DMS79 (cell line): Measurements from ENCODE around the gene KXD1.
"Not testable (repeated sequence)": the region's sequence is repeated elsewhere in the genome, so short reads cannot be mapped to it uniquely, and the experiment has no call there.

Experiments
- DNase-seq: peaks from one replicate; lab custom pipeline; 2025; lab: John Stamatoyannopoulos, UW

The KXD1 gene

DNA sequence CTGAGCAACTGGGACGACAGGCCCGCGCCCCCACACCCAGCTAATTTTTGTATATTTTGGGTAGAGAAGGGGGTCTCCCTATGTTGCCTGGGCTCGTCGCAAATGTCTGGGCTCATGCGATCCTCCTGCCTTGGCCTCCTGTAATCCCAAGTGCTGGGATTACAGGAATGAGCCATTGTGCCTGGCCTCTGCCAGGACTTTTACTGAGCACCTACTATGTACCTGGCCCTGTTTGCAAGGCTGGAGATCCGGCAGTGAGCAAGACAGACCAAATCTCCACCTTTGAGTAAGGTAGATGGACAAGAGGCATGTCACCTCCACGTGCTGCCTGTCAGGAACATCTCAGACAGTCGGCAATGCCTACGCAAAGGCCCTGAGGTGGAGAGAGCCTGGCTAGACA lies 21.2 kb upstream of the KXD1 start:
- DNase-seq, result no peak

DNA sequence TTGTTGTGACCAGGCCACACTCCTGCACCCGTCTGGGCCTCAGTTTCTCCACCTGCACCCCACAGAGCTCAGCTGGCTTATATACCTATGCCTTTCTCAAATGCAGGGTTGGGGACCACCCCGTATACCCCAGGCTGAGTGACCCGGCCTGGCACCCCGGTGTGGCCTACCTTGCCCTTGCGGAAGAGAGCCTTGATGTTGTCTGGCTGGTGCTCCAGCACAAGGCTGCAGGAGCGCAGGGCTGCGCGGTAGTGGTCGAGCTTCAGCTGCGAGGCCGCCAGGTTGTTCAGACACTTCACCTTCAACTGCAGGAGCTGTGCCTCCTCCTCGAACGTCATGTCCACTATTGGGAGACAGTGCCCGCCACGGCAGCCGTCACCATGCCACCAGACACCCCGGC lies 20.2 kb upstream of the KXD1 start:
- DNase-seq, result no peak

DNA sequence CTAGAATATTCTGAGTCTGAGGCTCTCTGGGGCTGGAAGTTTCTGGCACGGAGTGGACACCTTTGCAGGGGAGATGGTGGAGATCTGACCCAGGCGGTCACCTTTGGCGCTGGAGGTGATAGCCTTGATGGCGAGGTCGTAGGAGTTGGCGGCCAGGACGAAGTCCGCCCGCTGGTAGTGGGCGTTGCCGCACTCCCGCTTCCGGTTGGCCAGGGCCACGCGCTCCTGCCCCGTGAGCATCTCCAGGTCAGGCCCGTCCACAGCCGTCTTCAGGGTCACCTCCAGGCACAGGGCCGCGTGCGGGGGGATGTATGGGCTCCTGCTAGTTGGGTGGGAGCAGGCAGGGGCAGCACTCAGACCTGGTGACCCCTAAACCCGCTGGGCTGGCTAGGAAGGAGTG lies 19.6 kb upstream of the KXD1 start:
- DNase-seq, result no peak

DNA sequence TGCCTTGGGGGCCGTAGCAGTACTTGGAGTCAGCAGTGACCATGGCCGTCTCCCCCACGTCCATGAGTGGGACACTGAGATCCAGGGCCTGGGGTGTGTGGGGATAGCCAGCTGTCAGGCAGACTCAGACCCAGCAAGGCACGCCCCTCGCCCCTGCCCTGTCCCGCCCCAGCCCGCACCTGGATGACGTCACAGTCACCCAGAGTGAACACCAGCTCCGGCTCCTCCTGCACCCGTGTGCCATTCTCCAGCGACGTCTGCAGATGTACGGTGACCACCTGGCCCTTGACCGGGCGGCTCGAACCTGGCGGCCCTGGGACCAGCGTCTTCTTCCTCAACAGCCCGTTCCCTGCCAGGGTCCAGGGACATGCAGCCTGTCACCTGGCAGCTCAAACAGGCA lies 18.3 kb upstream of the KXD1 start:
- no peak for DNase-seq

DNA sequence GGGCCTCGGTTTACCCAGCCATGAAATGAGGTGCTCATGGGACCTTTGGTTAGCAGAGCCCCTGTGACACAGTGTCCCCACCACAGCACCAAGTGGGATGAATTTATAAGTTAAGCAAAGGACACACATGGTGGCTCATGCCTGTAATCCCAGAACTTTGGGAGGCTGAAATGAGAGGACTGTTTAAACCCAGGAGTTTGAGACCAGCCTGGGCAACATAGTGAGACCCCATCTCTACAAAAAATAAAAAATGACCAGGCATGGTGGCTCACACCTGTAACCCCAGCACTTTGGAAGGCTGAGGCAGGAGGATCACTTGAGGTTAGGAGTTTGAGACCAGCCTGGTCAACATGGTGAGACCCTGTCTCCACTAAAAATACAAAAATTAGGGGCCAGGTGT lies 17.5 kb upstream of the KXD1 start:
- not testable (repeated sequence) for DNase-seq

DNA sequence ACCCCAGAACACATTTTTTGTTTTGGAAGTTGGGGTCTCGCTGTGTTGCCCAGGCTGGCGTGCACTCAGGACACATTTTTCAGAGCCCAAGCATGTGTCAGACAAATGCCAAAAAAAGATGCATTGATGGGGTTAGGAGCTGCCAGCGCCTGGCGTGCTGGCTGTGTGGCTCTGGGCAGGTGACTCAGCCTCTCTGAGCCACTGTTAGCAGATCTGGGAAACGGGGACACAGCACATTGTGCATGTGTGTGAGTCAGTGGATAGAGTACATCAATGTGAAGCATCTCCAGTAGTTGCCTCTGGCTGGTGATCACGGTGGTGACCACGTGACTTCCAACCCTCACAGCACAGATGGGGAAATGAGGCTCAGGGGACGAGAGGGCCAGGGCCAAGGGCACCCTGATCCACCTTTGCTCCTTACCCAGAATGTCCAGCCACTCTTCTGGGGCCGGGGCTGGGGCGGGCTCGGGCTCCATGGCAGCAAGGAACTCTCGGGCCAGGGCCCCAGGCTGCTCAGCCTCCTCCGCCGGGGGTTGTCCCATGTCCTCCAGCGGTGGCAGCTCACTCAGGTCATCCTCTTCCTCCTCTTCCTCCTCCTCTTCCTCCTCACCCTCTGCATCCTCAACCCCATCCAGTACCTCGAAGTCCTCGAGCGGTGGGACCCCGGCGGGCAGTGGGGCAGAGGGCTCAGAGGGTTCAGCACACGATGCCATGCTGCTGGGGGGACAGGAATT lies 16.2 kb upstream of the KXD1 start:
- no peak for DNase-seq

DNA sequence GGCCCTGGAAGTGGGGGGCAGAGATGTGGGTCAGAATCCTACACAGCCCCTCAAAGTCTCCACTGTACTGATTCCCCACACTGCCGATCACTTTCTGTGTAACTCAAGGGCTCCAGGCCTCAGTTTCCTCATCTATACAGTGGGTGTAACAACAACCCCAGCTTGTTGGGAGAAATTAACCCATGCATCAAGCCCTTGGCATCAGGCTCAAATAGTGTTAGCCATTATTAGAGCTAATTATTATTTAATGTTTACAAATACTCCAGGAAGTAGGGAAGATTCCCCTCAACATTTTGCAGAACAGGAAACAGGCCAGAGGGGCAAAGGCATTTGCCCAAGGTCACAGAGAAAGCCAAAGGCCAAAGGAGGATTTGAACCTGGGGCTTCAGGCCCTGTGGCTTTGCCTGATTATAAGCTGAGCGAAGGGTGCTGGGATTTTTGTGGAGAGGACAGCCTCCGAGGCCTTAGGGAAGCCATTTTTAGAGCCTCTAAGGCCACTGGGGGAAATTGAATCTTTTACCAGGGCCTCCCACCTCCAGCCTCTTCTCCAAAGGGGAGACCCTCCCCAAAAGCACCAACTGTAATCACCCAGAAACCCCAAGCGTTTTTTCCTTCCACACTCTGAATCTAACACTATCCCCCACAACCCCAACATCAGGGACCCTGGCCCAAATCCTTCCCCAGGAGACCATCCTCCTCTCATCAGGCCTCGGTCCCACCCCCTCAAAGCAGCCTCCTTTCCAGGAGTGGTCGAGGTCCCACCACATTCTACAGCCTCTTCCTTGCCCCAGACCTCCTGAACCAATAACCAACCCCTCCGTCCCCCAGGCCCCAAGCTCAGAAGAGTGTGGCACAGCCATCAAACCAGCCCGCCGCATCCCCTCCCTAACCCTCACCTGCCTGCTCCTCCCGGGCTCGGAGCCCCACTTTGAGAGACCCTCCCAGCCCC lies 15.4 kb upstream of the KXD1 start:
- no peak for DNase-seq

DNA sequence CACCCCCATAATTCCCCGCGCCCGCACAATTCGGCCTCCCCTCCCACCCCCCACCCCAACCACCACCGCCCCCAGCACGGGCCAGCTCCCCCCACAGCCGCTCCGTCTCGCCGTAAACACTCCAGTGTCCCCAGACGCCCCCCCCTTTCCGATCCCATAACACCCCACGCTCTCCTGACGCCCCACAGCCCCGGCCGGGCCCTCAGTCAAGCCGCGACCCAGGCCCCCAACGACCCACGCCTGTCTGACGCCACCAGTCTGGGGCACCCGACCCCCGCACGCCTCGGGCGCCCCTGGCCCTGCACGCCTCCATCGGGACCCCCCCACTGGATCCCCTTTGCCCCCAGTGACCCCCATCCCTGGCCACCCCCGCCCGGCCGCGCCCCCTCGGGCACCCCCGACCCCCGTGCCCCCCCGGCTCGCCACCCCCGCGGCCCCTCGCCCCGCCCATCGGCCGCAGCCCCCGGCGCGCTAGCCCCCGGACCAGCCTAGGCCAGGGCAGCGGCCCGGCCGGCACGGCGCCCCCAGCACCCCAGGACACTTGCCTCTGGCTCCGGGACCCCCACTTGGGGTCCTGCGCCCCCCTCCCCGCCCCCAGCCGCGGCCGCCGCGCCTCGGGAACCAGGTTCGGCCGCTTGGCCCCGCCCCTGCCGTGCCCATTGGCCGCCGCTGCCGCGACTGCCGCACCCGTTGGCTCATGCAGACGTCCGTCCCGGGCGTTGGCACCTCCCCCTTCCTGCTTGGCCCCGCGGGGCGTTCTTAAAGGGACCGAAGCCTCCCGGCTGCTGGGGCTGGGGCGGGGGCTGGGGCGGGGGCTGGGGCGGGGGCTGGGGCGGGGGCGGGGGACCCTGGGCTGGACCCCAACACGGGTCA lies 14.5 kb upstream of the KXD1 start, which contains the start of gene FKBP8:
TSS of gene FKBP8 (minus strand) at position 633 of the 873 bp plus-strand sequence. CDS start 1,603 bp downstream, outside the sequence.
- DNase-seq, result peak; percentile 65

DNA sequence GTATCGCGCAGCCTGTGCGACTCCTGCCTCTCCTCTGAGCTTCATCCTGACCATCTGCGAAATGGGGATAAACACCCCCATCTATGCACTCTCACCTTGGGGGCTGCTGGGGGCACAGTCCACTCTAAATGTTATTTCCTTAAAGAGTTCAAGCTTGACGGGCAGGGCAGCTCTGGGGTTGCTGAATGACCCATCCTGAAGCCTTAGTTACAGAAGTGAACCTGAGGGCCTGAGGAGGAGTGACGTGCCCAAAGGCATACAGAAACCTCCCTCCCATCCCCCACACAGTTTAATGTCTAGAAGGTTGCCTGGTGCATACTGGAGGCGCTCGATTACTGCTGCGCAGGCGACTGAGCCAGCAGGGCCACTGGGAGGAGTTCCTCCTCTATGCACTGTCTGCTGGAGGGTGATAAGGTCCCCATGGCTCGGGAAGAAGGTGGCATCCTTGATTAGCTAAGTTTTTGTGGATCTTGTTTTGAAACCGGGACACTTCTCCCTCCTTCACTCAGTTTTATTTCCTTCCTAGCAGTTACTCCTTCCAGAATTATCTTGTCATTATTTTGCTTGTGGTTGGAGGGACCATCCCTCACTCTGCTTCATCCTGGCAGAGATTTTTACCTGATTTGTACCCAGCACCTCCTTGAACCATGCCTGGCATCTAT lies 13.7 kb upstream of the KXD1 start:
- DNase-seq, result no peak

DNA sequence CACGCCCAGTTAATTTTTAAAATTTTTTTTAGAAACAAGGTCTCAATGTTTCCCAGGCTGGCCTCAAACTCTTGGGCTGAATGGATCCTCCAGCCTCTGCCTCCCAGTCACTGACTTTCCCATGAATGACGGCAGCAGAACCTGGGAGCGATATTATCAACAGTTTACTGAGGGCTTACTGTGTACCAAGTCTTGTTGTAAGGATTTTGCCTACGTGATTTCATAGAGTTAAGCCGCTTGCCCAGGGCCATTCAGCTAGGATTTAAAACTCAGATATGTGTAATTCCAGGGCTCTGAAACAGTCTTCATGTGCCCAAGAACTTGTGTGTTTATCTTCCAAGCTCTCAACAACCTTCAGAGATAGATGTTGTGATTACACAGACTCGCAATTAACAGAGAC lies 6.0 kb upstream of the KXD1 start:
- no peak for DNase-seq

DNA sequence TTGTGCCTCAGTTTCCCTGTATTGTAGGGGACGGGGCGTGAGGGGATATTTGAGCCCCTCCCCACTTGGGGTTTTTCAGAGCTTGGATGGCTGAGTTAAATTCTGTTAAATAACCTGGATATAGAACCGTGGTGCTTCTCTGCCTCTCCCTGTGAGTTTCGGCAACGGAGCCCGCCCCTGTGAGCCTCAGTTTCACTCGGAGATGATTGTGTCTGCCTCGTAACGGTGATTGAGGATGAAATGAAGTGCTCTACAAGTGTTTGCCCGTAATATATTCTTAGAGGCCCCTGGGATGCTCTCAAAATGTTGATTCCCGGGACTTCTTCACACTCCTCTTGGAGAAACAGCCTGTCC lies 509 bp downstream of the KXD1 start:
- no peak for DNase-seq

DNA sequence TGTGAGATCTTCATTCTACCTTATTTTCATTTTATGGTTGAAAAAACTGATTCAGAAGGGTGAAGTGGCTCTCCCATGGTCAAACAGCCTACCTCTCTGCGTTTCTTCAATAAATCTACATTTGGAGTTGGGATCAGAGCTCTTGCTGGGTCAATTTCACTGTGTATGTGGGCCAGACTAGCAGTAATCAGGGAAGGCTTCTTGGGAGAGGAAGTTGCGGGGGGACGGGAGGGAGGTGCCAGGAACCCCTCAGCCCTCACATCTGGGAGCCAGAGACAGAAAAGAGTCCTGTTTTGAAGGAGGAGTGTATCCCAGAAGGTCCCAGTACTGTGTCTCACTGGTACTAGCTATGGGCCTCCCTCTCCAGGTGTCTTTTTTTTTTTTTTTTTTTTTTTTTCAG lies 934 bp downstream of the KXD1 start:
- DNase-seq, result no peak

DNA sequence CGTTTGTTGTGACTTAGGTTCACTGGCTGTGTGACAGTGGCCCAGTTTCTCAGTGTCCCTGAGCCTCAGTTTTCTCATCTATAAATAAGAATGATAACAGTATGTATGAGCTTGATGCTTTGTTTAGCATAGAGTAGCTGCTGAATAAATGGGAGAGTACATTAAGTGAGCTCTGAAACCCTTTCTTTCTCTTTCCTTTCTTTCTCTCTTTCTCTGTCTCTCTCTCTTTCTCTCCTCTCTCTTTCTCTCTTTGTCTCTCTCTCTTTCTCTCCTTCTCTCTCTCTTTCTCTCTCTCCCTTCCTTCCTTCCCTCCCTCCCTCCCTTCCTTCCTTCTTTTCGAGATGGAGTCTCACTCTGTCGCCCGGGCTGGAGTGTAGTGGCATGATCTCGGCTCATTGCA lies 2.0 kb downstream of the KXD1 start:
- DNase-seq, result no peak

DNA sequence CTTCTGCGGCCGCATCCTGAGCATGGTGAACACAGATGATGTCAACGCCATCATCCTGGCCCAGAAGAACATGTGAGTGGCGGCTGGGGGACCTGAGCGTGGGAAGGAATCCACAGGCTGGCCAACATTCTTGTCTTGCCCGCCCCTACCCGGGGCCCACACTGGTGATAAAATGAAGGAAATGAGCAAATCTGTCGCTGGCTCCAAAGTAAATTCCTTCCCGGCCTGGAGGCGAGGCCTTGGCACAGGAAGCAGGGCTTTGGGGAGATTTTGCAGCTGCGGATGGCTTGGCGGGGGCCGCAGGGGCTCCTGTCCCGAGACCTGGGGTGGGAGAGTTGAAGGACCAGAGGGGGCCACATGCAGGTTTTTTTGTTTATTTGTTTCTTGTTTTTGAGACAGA lies 4.4 kb downstream of the KXD1 start:
- DNase-seq, result no peak

DNA sequence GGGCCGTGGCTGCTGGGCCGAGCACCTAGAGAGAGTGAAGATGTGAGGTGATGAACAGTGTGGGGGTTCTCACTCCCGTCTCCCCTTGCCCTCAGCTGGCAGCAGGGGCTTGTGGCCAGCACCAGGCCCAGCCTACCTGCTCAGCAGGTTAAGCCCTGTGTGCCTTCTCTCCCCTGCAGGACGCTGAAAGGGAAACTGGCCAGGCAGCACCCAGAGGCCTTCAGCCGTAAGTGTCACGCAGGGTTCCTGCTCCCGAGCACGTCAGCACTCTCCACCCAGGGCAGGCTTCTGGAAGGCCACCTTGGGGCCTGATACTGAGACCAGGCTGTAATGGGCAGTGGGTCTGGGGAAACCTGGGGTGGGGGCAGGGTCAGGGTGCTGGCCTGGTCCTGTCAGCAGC lies 9.3 kb downstream of the KXD1 start:
- DNase-seq, result no peak

DNA sequence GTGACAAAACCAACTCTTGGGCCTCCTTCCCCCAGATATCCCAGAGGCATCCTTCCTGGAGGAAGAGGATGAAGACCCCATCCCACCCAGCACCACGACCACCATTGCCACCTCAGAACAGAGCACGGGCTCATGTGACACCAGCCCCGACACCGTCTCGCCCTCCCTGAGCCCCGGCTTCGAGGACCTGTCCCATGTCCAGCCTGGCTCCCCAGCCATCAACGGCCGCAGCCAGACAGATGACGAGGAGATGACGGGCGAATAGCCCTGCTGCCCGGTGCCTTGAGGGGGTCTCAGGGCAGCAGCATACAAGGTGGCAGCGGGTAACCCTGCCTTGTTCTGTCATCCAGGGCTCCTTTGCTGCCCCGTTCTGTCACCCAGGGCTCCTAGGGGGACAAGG lies 10.7 kb downstream of the KXD1 start:
- DNase-seq, result no peak

DNA sequence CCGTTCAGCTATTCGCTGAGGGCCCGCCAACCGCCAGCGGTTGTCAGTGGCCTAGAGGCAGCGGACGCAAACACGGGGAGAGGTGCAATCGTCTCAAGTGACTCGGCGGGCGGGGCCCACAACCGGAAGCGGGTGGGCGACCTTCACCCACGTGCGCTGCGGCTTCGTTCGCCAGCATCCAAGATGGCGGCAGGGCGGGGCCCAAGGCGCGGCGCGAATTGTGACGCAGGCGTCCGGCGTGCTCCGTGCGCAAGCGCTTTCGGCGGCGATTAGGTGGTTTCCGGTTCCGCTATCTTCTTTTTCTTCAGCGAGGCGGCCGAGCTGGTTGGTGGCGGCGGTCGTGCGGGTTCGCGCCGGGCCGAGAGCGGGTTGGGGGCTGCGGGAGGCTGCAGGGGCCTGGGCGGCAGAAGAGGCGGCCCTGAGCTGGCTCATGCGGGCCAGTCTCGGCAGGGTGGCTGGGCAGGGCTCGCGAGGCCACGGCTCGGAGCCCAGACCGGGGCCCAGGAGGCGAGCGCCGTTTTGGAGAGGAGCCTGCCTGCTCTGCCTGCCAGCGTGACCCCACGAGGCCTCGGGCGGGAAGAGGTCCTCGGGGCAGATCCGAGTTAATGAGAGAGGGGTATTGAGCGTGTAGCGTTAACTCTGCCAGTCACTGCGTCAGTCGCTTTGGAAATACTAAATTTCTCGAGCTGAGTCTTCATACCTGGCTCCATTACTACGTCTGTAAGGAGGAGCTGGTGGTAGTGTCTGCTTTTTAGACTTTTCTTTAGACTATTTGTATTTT lies 14.1 kb downstream of the KXD1 start, which contains the start of gene UBA52:
TSS of gene UBA52 (plus strand) at position 294 of the 781 bp plus-strand sequence. CDS start 1,444 bp downstream, outside the sequence.
- DNase-seq, result peak; percentile 95

DNA sequence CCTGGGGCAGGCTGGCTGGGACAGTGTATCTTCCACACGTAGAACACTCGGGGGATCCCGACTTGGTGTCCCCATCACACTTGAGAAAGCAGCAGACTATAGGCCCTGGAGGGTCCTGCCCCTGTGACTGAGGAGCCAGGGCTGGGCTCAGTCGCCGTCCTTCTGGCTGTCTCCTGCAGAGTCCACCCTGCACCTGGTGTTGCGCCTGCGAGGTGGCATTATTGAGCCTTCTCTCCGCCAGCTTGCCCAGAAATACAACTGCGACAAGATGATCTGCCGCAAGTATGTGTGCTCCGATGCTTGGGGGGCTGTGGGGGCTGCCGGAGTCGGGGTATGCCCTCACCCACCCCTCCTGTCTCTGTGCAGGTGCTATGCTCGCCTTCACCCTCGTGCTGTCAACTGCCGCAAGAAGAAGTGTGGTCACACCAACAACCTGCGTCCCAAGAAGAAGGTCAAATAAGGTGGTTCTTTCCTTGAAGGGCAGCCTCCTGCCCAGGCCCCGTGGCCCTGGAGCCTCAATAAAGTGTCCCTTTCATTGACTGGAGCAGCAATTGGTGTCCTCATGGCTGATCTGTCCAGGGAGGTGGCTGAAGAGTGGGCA lies 17.1 kb downstream of the KXD1 start:
- DNase-seq, result no peak

DNA sequence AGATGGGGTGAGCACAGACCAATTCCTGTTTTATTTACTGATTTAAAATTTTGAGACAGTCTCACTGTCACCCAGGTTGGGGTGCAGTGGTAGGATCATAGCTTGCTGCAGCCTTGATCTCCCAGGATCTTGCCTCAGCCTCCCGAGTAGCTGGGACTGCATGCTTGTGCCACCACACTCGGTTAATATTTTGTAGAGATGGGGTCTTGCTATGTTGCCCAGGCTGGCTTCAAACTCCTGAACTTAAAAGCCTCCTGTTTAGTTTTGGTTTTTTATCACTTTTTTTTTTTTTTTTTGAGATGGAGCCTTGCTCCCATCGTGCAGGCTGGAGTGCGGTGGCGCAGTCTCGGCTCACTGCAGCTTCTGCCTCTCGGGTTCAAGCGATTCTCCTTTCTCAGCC lies 18.7 kb downstream of the KXD1 start:
- no peak for DNase-seq

DNA sequence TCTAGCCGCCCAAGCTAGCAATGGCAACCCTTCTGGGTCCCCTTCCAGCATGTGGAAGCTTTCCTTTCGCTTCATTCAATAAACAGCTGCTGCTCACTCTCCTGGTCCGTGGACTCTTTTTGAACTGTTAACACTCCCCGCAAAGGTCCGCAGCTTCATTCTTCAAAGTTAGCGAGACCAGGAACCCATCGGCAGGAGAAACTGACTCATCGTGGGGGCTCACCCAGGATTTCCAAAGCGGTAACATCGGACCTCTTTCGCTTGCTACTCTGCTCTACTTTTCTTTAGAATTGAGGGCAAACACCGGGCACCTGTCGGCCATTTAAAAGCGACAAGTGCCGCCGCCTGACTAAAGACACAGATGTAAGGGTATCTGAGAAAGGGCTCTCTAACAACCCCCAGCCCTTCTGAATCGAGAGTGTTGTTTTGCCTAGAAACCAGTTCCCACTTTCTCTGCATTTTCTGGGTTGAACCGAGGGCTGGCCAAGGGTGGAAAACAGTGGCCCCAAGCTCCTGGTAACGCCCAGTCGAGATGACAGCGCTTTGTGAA lies 19.8 kb downstream of the KXD1 start:
- no peak for DNase-seq
